ENCODE results near the gene DSE.
"Not testable (repeated sequence)": the region's sequence is repeated elsewhere in the genome, so short reads cannot be mapped to it uniquely, and the experiment has no call there.

The DSE gene

GRCh38 chr6:116370760-116371119 is at the start of gene DSE:
TSS of gene DSE (plus strand) at chr6:116370947. CDS start at chr6:116399251, 28,304 bp downstream.
- no peak for DNase-seq

- not testable (repeated sequence) for DNase-seq
Observed at GRCh38 chr6:116321933-116322332, 48.8 kb upstream of the DSE start.

GRCh38 chr6:116323863-116324262 is 46.9 kb upstream of the DSE start:
- no peak for DNase-seq

GRCh38 chr6:116325634-116326132 is 45.1 kb upstream of the DSE start:
- DNase-seq = not testable (repeated sequence)

- no peak for DNase-seq
Observed at GRCh38 chr6:116326181-116326671, 44.5 kb upstream of the DSE start.

- DNase-seq = no peak
Observed at GRCh38 chr6:116326996-116327395, 43.8 kb upstream of the DSE start.

- no peak for DNase-seq
Observed at GRCh38 chr6:116327803-116328527, 42.8 kb upstream of the DSE start.

GRCh38 chr6:116328528-116328903 is 42.2 kb upstream of the DSE start:
- no peak for DNase-seq

GRCh38 chr6:116329156-116329555 is 41.6 kb upstream of the DSE start:
- DNase-seq = no peak

- no peak for DNase-seq
Observed at GRCh38 chr6:116330511-116330910, 40.2 kb upstream of the DSE start.

- no peak for DNase-seq
Observed at GRCh38 chr6:116332096-116332495, 38.7 kb upstream of the DSE start.

GRCh38 chr6:116334638-116335409 is 35.9 kb upstream of the DSE start:
- not testable (repeated sequence) for DNase-seq

GRCh38 chr6:116335612-116336215 is 35.0 kb upstream of the DSE start:
- no peak for DNase-seq

- DNase-seq = no peak
Observed at GRCh38 chr6:116338943-116339342, 31.8 kb upstream of the DSE start.

- DNase-seq = not testable (repeated sequence)
Observed at GRCh38 chr6:116340625-116341024, 30.1 kb upstream of the DSE start.

- DNase-seq = no peak
Observed at GRCh38 chr6:116349216-116349615, 21.5 kb upstream of the DSE start.

GRCh38 chr6:116351101-116351500 is 19.6 kb upstream of the DSE start:
- no peak for DNase-seq

- no peak for DNase-seq
Observed at GRCh38 chr6:116352515-116353471, 18.0 kb upstream of the DSE start.

- no peak for DNase-seq
Observed at GRCh38 chr6:116354236-116354635, 16.5 kb upstream of the DSE start.

GRCh38 chr6:116355796-116356195 is 15.0 kb upstream of the DSE start:
- no peak for DNase-seq

GRCh38 chr6:116359131-116359530 is 11.6 kb upstream of the DSE start:
- DNase-seq = no peak

- DNase-seq = no peak
Observed at GRCh38 chr6:116359835-116360234, 10.9 kb upstream of the DSE start.

Data from NCI-H2081 (cell line).